ENCODE data around the gene LPAR5.

Gene LPAR5

GRCh38 chr12:6635856-6636531 is at the start of gene LPAR5:
Gene LPAR5, minus strand, starts transcription at chr12:6635959. Its CDS starts 14,711 bp downstream, at chr12:6621248.
- H3K9ac ChIP-seq (ENCODE audit: low read length) = no peak within 1 kb of the TSS

GRCh38 chr12:6684609-6685008 is 48.9 kb upstream of the LPAR5 start:
- Histone ChIP-seq H3K4me1 (ENCODE audit: control insufficient read depth, insufficient read depth, low read length) (peaks cover 21% of the 10 kb centered on the region), H3K9me3 (ENCODE audit: control insufficient read depth, low read length) (no peaks in the 10 kb centered on the region), H3K36me3 (ENCODE audit: control insufficient read depth, insufficient read depth, low read length, severe bottlenecking) (peaks cover 16% of the 10 kb centered on the region), H3K9ac (ENCODE audit: low read length) (no peak overlapping the region), H3K27me3 (replicated peaks; ENCODE audit: control insufficient read depth, insufficient read depth, low read length) (no peaks in the 10 kb centered on the region), H3K4me3 (ENCODE audit: low read length) (no peak overlapping the region)
- DNase-seq (ENCODE audit: low read depth) = peak; percentile 52

More at GRCh38 chr12:6635856-6636531, at the start of gene LPAR5:
- H3K9me3 ChIP-seq (ENCODE audit: control insufficient read depth, low read length) = peaks cover 6% of the 10 kb centered on the region
- no peaks in the 10 kb centered on the region for H3K4me1 ChIP-seq (ENCODE audit: control insufficient read depth, insufficient read depth, low read length)
- no peak for DNase-seq (ENCODE audit: low read depth)
- H3K4me3 ChIP-seq (ENCODE audit: low read length) = no peak within 1 kb of the TSS
- no peaks in the 10 kb centered on the region for H3K36me3 ChIP-seq (ENCODE audit: control insufficient read depth, insufficient read depth, low read length, severe bottlenecking)
- peaks cover 30% of the 10 kb centered on the region for H3K27me3 ChIP-seq (replicated peaks; ENCODE audit: control insufficient read depth, insufficient read depth, low read length)

GRCh38 chr12:6676962-6677361 is 41.2 kb upstream of the LPAR5 start:
- Histone ChIP-seq H3K36me3 (ENCODE audit: control insufficient read depth, insufficient read depth, low read length, severe bottlenecking) (peaks cover 82% of the 10 kb centered on the region), H3K4me3 (ENCODE audit: low read length) (no peak overlapping the region), H3K9ac (ENCODE audit: low read length) (no peak overlapping the region), H3K9me3 (ENCODE audit: control insufficient read depth, low read length) (no peaks in the 10 kb centered on the region), H3K4me1 (ENCODE audit: control insufficient read depth, insufficient read depth, low read length) (no peaks in the 10 kb centered on the region), H3K27me3 (replicated peaks; ENCODE audit: control insufficient read depth, insufficient read depth, low read length) (no peaks in the 10 kb centered on the region)
- DNase-seq (ENCODE audit: low read depth) = no peak

- Histone ChIP-seq H3K4me1 (ENCODE audit: control insufficient read depth, insufficient read depth, low read length) (no peaks in the 10 kb centered on the region), H3K36me3 (ENCODE audit: control insufficient read depth, insufficient read depth, low read length, severe bottlenecking) (peaks cover 98% of the 10 kb centered on the region), H3K9ac (ENCODE audit: low read length) (no peak overlapping the region), H3K9me3 (ENCODE audit: control insufficient read depth, low read length) (no peaks in the 10 kb centered on the region), H3K4me3 (ENCODE audit: low read length) (no peak overlapping the region), H3K27me3 (replicated peaks; ENCODE audit: control insufficient read depth, insufficient read depth, low read length) (no peaks in the 10 kb centered on the region)
- no peak for DNase-seq (ENCODE audit: low read depth)
Measured at GRCh38 chr12:6672143-6672542, 36.4 kb upstream of the LPAR5 start.

- peaks cover 65% of the 10 kb centered on the region for H3K36me3 ChIP-seq (ENCODE audit: control insufficient read depth, insufficient read depth, low read length, severe bottlenecking)
- no peak overlapping the region for H3K9ac ChIP-seq (ENCODE audit: low read length)
- no peaks in the 10 kb centered on the region for H3K9me3 ChIP-seq (ENCODE audit: control insufficient read depth, low read length)
- no peak overlapping the region for H3K4me3 ChIP-seq (ENCODE audit: low read length)
- H3K4me1 ChIP-seq (ENCODE audit: control insufficient read depth, insufficient read depth, low read length) = no peaks in the 10 kb centered on the region
- no peak for DNase-seq (ENCODE audit: low read depth)
- no peaks in the 10 kb centered on the region for H3K27me3 ChIP-seq (replicated peaks; ENCODE audit: control insufficient read depth, insufficient read depth, low read length)
Measured at GRCh38 chr12:6667559-6668210, 31.9 kb upstream of the LPAR5 start.

GRCh38 chr12:6666211-6666610 is 30.5 kb upstream of the LPAR5 start:
- H3K36me3 ChIP-seq (ENCODE audit: control insufficient read depth, insufficient read depth, low read length, severe bottlenecking) = peaks cover 50% of the 10 kb centered on the region

GRCh38 chr12:6664902-6665301 is 29.1 kb upstream of the LPAR5 start:
- H3K4me1 ChIP-seq (ENCODE audit: control insufficient read depth, insufficient read depth, low read length) = peaks cover 9% of the 10 kb centered on the region
- no peak for DNase-seq (ENCODE audit: low read depth)
- H3K27me3 ChIP-seq (replicated peaks; ENCODE audit: control insufficient read depth, insufficient read depth, low read length) = no peaks in the 10 kb centered on the region
- H3K9ac ChIP-seq (ENCODE audit: low read length) = no peak overlapping the region
- no peaks in the 10 kb centered on the region for H3K9me3 ChIP-seq (ENCODE audit: control insufficient read depth, low read length)
- H3K36me3 ChIP-seq (ENCODE audit: control insufficient read depth, insufficient read depth, low read length, severe bottlenecking) = peaks cover 37% of the 10 kb centered on the region
- H3K4me3 ChIP-seq (ENCODE audit: low read length) = no peak overlapping the region

More at GRCh38 chr12:6666211-6666610, 30.5 kb upstream of the LPAR5 start:
- peaks cover 9% of the 10 kb centered on the region for H3K4me1 ChIP-seq (ENCODE audit: control insufficient read depth, insufficient read depth, low read length)
- no peaks in the 10 kb centered on the region for H3K9me3 ChIP-seq (ENCODE audit: control insufficient read depth, low read length)
- H3K27me3 ChIP-seq (replicated peaks; ENCODE audit: control insufficient read depth, insufficient read depth, low read length) = no peaks in the 10 kb centered on the region
- no peak for DNase-seq (ENCODE audit: low read depth)
- H3K9ac ChIP-seq (ENCODE audit: low read length) = no peak overlapping the region
- H3K4me3 ChIP-seq (ENCODE audit: low read length) = no peak overlapping the region

- Histone ChIP-seq H3K36me3 (ENCODE audit: control insufficient read depth, insufficient read depth, low read length, severe bottlenecking) (peaks cover 21% of the 10 kb centered on the region), H3K27me3 (replicated peaks; ENCODE audit: control insufficient read depth, insufficient read depth, low read length) (no peaks in the 10 kb centered on the region), H3K9ac (ENCODE audit: low read length) (peak within 1 kb of the TSS; percentile 82), H3K4me1 (ENCODE audit: control insufficient read depth, insufficient read depth, low read length) (peaks cover 9% of the 10 kb centered on the region), H3K4me3 (ENCODE audit: low read length) (peak within 1 kb of the TSS; percentile 86), H3K9me3 (ENCODE audit: control insufficient read depth, low read length) (no peaks in the 10 kb centered on the region)
- peak; percentile 99 for DNase-seq (ENCODE audit: low read depth)
Measured at GRCh38 chr12:6662906-6663742, 27.4 kb upstream of the LPAR5 start, which contains the start of gene ING4. Gene ING4, minus strand, starts transcription at chr12:6663119. Its CDS starts 18 bp downstream, at chr12:6663101.

GRCh38 chr12:6662602-6662905 is 26.8 kb upstream of the LPAR5 start:
- DNase-seq (ENCODE audit: low read depth) = peak; percentile 4
- Histone ChIP-seq H3K27me3 (replicated peaks; ENCODE audit: control insufficient read depth, insufficient read depth, low read length) (no peaks in the 10 kb centered on the region), H3K9ac (ENCODE audit: low read length) (peak overlapping the region; percentile 82), H3K4me1 (ENCODE audit: control insufficient read depth, insufficient read depth, low read length) (peaks cover 9% of the 10 kb centered on the region), H3K4me3 (ENCODE audit: low read length) (peak overlapping the region; percentile 86), H3K36me3 (ENCODE audit: control insufficient read depth, insufficient read depth, low read length, severe bottlenecking) (peaks cover 15% of the 10 kb centered on the region), H3K9me3 (ENCODE audit: control insufficient read depth, low read length) (no peaks in the 10 kb centered on the region)

GRCh38 chr12:6653987-6654386 is 18.2 kb upstream of the LPAR5 start:
- no peak for DNase-seq (ENCODE audit: low read depth)
- no peak overlapping the region for H3K9ac ChIP-seq (ENCODE audit: low read length)
- peaks cover 54% of the 10 kb centered on the region for H3K36me3 ChIP-seq (ENCODE audit: control insufficient read depth, insufficient read depth, low read length, severe bottlenecking)
- no peaks in the 10 kb centered on the region for H3K4me1 ChIP-seq (ENCODE audit: control insufficient read depth, insufficient read depth, low read length)
- H3K9me3 ChIP-seq (ENCODE audit: control insufficient read depth, low read length) = no peaks in the 10 kb centered on the region
- H3K4me3 ChIP-seq (ENCODE audit: low read length) = no peak overlapping the region
- H3K27me3 ChIP-seq (replicated peaks; ENCODE audit: control insufficient read depth, insufficient read depth, low read length) = no peaks in the 10 kb centered on the region

- H3K4me1 ChIP-seq (ENCODE audit: control insufficient read depth, insufficient read depth, low read length) = no peaks in the 10 kb centered on the region
- no peak for DNase-seq (ENCODE audit: low read depth)
- H3K9me3 ChIP-seq (ENCODE audit: control insufficient read depth, low read length) = no peaks in the 10 kb centered on the region
- H3K27me3 ChIP-seq (replicated peaks; ENCODE audit: control insufficient read depth, insufficient read depth, low read length) = no peaks in the 10 kb centered on the region
- H3K36me3 ChIP-seq (ENCODE audit: control insufficient read depth, insufficient read depth, low read length, severe bottlenecking) = peaks cover 54% of the 10 kb centered on the region
- no peak overlapping the region for H3K4me3 ChIP-seq (ENCODE audit: low read length)
- H3K9ac ChIP-seq (ENCODE audit: low read length) = no peak overlapping the region
Measured at GRCh38 chr12:6653342-6653741, 17.6 kb upstream of the LPAR5 start.
